ENCODE results near the gene SCTR. TPM values are rescaled to one million over a fixed set of nuclear protein-coding genes. Genes with fewer than 3 reads are reported as not detected.
A peak's percentile ranks its signal among the peaks of the same experiment; 100 is the strongest.

The SCTR gene
- total and polyA plus RNA-seq, 2 of the 13 experiments (the other 11 are each of a cell fraction or from before 2014, with no cell fraction given), result not detected

- ChIA-PET POLR2A (interaction anchor here (0.7 to 1.9 kb wide), 6 partner anchors 9 to 16 kb away, joined by 3 to 8 read pairs (median 4); no protein-coding TSS in a partner anchor), CTCF (ENCODE audit: low intra/inter-chr PET ratio, low total read pairs) (no interaction called here)
- intact Hi-C loops (cut with micrococcal nuclease; ENCODE audit: unreplicated experiment), result no loop called here
- Histone ChIP-seq H2AFZ (ENCODE audit: low read length) (no peak overlapping the region), H3K4me3 (replicated peaks in 1 of 3; ENCODE audit: insufficient read depth in 1 of 3, low read depth in 2 of 3, low read length in 3 of 3) (peak overlapping the region; percentile 20 to 67 (median 30); a peak in 5 of 6 replicates), H3K9ac (ENCODE audit: insufficient read depth, low read depth, low read length) (peak overlapping the region; percentile 58), H3K4me2 (ENCODE audit: low read depth, low read length) (peak overlapping the region; percentile 97), H4K20me1 (ENCODE audit: insufficient read depth, low read length) (no peaks in the 10 kb centered on the region), H3K79me2 (ENCODE audit: insufficient read depth, low read length) (no peaks in the 10 kb centered on the region), H3K27ac (ENCODE audit: extremely low read length, insufficient read depth, low read length) (peak overlapping the region; percentile 76), H3K4me1 (ENCODE audit: insufficient read depth, low read length) (peaks cover 94% of the 10 kb centered on the region), H3K36me3 (replicated peaks in 1 of 2; ENCODE audit: control insufficient read depth in 1 of 2, insufficient read depth in 2 of 2, low read length in 2 of 2) (no peaks in the 10 kb centered on the region), H3K9me3 (ENCODE audit: low read length) (peaks cover 10% of the 10 kb centered on the region), H3K27me3 (ENCODE audit: control insufficient read depth in 1 of 2, insufficient read depth in 2 of 2, low read length in 2 of 2) (no peaks in the 10 kb centered on the region; a peak in 2 of 5 replicates)
- peak; percentile 93 for DNase-seq (ENCODE audit: low spot score)
- 5% methylated on average over 7 of the region's 7 CpGs for WGBS (ENCODE audit: low lambda C conversion rate)
- in situ Hi-C loops (cut with HindIII; ENCODE audit: extremely low pct_ligation_motif_present, low pct_unique_long_range_greater_than_20kb), result no loop called here
- no TSS peak for BruUV-seq (replicated peaks)
- ATAC-seq, result peak; percentile 54
- FAIRE-seq, result peak; percentile 84
- no peak for TF ChIP-seq REXO4 (CRISPR knock-in tag; IDR thresholded peaks at IDR 0.05; ENCODE audit: borderline replicate concordance)
- TF ChIP-seq SMARCE1 (IDR thresholded peaks at IDR 0.05; ENCODE audit: borderline replicate concordance), result no peak
- TF ChIP-seq ZNF770 (CRISPR knock-in tag; IDR thresholded peaks at IDR 0.05), result no peak
- peak; percentile 54; the same call in 1 of the 2 replicates for TF ChIP-seq ZNF24 (IDR thresholded peaks at IDR 0.05)
- TF ChIP-seq ZBTB3 (CRISPR knock-in tag; IDR thresholded peaks at IDR 0.05; ENCODE audit: borderline replicate concordance, low read depth), result no peak
- TF ChIP-seq KIAA2018 (CRISPR knock-in tag; IDR thresholded peaks at IDR 0.05; ENCODE audit: borderline replicate concordance), result no peak
- peak; percentile 47 for TF ChIP-seq SRSF1 (optimal IDR thresholded peaks at IDR 0.05; ENCODE audit: low read depth, low read length)
- no peak for TF ChIP-seq RFX1 (IDR thresholded peaks at IDR 0.05)
- TF ChIP-seq SP140L (CRISPR knock-in tag; IDR thresholded peaks at IDR 0.05; ENCODE audit: borderline replicate concordance), result no peak
- no peak for TF ChIP-seq IRF9 (CRISPR knock-in tag; IDR thresholded peaks at IDR 0.05; ENCODE audit: borderline replicate concordance)
Measured at GRCh38 chr2:119425620-119426395, 98.5 kb downstream of the SCTR start.
